GM11168 (cell line): ENCODE results near the gene MRPL37.

Experiments used
- in situ Hi-C: fragments of 300-500 bp; cut with MboI; formaldehyde crosslinking; loops from one replicate; pipeline ENCODE4 v1.12.0; 2022; ENCODE audit warnings: low sequenced_read_pairs; ENCODE audit not compliant: unreplicated experiment

MRPL37 gene

DNA sequence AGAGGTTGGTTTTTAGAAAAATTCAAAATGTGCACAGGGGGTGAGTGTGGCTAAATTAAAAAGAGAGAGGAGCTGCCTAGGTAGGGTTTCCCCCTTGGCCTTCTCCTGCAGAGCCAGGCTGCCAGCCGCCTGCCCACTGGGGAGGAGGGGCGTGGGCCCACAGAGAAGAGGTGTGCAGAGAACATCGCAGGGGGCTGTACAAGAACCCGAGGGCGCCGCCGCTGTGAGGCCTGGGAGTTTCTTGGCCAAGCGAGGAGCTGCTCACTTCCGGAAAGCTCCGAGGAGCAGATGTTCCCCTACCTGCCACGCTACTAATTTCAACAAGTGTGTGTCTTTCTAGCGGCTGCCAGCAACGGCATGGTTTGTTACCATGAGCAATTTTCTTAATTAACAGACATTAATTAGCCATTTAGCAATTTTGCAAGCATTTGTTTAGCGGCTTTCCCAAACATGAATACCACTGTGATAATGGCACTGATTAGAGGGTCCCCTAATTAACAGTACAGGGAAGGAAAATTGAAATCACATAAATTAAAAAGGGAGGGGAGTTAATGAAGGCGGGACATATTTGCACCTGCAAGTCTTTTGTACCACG, 59.7 kb downstream of the MRPL37 start:
- in situ Hi-C loops = no loop called here

GRCh38 chr1:54260810-54261209, 60.8 kb downstream of the MRPL37 start:
- in situ Hi-C loops = no loop called here

GRCh38 chr1:54262244-54262643, 62.3 kb downstream of the MRPL37 start:
- in situ Hi-C loops = no loop called here

GRCh38 chr1:54263601-54264226, 63.7 kb downstream of the MRPL37 start:
- in situ Hi-C loops = no loop called here

DNA sequence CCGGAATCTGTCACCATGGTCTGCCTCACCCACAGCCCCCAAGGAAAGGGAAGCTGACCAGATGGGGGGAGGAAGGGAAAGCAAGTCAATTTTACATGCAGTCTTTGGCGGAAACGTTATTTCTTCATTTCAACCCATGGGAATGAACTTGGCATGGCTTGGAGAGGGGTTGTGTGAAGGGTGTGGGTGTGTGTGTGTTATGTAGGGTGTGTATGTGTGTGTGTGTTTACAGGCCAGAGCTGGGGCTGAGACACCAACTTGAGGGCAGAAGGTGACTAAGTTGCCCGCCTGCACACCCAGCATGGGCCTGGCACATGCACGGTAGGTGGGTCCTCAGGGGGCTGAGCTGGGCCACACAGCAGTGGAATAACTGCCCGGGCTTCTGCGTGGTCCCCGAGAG, 65.2 kb downstream of the MRPL37 start:
- in situ Hi-C loops = no loop called here

GRCh38 chr1:54265659-54266058, 65.7 kb downstream of the MRPL37 start:
- in situ Hi-C loops = no loop called here

DNA sequence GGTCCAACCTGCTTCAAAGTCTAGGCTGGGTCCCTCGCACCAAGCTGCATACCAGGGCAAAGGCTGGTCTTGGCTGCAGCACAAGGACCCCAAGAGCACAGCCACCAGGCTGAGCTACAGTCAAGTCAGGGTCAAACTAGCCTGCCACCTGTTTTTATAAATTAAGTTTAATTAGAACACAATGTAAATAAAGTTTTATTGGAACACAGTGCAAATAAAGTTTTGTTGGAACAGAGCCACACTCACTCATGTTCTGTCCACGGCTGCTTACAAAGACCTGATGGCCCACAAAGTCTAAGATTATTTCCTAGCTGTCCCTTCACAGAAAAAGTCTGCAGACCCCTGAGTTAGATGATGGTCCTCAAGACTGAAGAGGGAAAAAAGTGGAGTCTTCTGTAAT, 66.2 kb downstream of the MRPL37 start:
- in situ Hi-C loops = no loop called here

GRCh38 chr1:54266908-54267307, 66.9 kb downstream of the MRPL37 start:
- in situ Hi-C loops = no loop called here
